SW480 (cell line): Measurements from ENCODE around the gene UPF1.
"Not testable (repeated sequence)": the region's sequence is repeated elsewhere in the genome, so short reads cannot be mapped to it uniquely, and the experiment has no call there.

Experiments used
- DNase-seq: peaks from one replicate; pipeline ENCODE4 v3.0.0-alpha.2; 2016; ENCODE audit warnings: low spot score

UPF1 gene

DNA sequence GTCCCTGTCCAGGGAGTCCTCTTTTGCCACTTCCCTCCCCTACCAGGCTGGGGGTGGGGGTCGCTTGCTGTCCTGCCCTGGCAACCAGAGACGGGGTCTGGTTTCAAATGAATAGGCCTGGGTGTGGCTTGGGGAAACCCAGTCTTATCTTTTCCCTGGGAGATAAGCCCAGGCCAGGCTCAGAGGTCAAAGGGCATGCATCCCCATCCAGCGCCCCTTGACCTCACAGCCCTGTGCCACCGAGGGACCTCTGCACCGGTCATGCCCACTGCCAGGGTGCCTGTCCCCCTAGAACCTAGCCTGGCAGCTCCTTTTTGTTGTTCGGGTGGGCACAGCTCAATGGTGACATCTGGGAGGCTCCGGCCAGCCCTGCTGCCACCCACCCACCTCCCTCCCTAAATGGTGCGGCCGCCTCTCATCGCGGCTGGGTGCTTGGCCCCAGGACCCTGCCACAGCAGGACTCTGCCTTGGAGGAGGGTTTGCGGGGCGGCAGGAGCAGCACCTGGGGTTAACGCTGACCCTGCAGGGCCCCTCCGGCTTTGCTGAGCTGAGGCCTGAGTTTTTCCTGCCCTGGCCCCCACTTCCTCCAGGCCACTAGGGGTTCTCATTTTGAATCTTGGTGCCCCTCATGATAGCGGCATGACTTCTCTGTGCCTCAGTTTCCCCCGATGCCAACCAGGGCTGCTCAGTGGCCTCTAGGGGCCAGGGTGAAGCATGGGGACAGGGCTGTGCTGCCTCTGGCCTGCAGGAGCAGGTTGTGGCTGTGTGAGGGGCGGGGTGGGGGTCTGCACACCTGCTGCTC is 67.0 kb downstream of the UPF1 start:
- no peak for DNase-seq

DNA sequence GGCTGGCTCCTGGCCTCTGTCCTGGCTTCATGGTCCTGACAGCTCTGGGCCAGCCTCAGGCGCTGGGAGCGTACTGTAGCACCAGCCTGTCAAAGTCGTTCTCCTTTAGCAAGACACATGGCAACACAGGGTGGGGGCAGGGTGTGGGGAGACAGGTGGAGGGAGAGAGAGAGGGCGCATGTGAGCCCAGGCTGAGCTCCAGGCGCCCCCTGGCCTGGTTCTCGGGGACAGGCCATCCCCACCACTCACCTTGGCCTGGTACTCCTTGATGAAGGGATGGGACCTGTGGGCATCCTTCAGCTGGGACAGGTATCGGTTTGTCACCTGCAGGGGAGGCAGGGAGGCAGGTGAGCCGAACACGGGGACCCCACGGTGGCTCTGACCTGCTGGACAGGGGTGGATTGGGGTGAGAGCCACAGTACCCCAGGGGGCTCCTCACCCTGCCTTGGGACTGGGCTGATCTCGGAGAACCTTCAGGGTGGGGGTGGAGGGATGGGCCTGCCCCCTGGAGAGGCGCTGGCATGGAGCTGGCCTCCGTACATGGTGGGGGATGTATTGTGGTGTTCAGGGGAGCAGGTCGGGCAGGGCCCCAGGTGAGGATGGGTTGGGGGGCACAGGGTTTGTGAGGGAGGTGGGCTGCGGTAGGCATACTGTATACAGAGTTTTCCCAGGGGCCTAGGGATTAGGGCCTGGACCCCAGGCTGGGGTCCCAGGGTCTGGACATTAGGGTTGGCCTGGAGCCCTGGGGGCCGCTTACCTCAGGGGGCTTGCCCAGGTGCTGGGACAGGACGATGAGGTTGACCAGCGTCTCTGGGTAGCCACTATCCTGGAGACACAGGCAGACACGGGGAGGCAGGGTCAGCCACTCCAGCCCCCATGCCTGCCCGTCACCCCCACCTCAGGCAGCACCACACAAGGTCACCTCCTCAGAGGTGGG is 68.1 kb downstream of the UPF1 start:
- no peak for DNase-seq

DNA sequence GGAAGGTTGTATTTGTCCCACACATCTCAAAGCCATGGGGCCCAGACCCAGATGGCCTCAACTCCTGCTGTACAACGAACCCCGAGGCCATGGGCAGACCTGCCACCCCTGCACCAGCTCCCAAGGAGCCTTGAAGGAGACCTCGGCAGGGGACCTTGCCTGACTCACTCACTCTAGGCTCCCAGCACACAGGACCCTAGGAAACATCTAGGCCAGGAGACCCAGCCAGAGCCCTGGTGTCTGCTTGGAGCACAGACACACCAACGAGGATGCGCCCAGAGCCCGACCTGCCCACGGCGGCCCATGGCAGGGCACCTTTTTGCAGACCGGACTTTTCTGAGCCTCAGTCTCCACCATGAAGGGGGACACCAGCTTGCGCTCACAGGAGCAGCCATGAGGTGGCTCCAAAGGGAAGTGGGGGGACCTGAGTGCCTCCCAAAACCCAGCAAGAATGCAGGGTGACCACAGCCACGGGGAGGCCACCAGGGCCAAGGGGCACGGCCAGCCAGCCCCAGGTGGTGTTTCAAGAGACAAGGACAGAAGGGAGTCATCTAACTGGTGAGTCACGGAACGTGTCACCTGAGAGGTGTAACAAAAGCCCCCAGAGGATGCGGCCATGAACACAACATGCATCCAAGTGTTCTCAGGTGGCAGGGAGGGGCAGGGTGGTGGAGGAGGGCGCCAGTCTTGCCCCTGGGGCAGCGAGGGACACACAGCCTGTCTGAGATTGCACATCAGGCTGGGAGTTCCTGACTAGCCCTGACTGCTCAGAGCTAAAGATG is 69.1 kb downstream of the UPF1 start:
- DNase-seq, result peak; percentile 33

DNA sequence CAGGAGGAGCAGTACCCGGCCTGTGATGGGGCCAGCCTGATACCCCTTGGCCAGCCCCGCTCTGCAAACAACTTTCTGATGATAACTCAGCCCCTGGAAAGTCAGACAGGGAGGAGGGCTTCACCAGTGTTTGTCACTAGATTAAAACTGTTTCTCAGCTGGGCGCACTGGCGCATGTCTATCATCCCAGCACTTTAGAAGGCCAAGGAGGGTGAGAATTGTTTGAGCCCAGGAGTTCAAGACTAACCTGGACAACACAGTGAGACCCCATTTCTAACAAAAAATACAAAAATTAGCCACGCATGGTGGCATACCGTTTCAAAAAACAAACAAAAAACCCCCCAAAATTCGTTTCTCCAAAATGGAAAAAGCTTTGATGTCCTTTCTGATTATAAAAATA is 69.7 kb downstream of the UPF1 start:
- DNase-seq, result no peak

DNA sequence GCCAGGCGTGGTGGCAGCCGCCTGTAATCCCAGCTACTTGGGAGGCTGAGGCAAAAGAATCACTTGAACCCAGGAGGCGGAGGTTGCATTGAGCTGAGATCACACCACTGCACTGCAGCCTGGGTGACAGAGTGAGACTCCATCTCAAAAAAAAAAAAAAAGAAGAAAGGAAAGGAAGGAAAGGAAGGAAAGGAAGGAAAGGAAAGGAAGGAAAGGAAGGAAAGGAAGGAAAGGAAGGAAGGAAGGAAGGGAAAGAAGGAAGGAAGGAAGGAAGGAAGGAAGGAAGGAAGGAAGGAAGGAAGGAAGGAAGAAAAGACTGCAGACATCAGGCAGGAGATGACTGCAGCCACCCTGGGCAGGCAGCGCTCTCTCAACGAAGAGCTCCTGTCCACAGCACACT is 70.8 kb downstream of the UPF1 start:
- not testable (repeated sequence) for DNase-seq

DNA sequence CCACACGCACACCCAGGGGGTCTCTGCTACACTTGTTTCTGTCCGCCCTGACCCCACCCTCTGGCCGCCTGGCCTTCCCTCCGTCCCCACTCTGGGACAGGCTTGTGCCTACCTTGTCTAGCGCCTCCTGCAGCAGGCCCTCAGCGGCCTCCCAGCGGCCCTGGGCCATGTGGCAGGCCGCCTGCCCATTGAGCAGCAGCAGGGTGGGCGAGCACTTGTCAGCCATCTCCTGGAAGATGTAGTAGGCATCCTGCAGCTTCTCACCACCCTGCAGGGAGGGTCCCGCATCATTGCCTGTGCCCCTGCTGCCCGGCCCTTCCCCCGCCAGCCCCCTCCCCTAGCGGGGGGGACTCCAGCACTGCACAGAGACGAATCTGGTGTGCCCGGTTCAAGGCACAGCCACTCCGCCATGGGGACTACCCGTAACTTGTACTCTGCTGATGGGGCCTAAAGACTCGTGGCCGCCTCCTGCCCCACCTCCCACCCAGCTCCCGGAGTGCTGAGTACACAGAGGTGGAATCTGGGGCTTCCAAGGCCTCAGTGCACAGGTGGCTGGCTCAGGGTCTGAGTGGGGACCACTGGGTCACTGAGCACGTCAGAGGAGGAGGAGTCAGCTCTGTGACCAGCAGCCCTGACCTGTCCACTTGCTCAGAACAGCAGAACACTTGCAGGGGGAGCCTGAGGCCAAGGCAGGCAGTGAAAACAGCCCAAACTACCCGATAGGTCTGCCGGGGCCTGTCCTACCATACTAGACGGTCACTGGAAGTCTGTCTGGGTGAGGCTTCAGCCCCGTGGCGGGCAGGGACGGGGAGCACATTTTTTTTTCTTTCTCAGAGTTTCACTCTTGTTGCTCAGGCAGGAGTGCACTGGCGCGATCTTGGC is 71.6 kb downstream of the UPF1 start:
- no peak for DNase-seq

DNA sequence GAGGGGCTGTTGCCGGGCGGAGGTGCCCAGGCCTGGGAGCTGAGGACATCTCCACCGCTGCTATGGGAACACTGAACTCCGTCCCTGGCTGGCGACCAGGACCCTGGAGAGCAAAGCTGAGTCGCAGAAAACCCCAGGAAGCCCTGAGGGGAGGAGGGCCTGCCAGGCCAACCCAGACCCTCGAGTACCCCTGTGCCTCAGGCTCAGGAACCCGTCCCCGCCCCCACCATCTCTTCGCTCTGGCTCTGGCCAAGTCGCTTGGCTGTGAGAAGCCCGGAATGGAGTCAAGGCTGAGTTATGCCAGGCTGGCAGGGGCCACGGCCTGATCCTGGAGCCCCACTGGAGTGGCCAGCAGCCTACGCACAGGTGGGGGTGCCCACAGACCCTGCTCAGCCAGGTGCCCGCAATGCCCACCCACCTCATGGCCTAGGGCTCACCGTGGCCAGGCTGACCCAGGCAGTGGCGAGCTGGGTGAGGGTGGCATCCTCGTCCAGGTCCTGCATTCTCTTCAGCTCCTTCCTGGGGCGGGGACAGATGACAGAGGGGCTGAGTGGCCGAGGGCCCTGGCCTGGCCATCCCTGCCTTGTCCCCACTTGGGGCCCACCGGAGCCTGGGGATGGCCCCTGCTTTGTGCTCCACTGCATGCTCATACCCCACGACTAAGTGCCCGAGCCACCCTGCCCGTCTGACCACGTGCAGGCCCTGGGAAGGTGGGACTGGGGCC is 72.7 kb downstream of the UPF1 start:
- no peak for DNase-seq

DNA sequence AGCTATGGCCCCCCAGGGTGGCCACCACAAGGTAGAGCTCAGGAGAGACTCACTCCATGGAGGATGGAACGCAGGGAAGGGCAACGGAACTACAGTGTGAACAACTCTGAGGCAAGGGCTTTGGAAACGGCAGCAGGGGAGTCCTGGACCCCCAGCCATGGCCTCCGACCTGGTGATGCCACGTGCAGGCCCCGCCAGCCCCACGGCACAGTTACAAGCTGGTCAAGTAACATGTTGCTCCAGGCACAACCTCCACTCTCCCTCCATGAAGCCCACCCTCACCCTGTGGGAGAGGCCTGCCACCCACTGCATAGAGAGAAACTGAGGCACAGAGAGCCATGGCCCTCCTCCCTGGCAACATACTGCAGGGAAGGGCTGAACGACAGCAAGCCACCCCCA is 73.3 kb downstream of the UPF1 start:
- no peak for DNase-seq

DNA sequence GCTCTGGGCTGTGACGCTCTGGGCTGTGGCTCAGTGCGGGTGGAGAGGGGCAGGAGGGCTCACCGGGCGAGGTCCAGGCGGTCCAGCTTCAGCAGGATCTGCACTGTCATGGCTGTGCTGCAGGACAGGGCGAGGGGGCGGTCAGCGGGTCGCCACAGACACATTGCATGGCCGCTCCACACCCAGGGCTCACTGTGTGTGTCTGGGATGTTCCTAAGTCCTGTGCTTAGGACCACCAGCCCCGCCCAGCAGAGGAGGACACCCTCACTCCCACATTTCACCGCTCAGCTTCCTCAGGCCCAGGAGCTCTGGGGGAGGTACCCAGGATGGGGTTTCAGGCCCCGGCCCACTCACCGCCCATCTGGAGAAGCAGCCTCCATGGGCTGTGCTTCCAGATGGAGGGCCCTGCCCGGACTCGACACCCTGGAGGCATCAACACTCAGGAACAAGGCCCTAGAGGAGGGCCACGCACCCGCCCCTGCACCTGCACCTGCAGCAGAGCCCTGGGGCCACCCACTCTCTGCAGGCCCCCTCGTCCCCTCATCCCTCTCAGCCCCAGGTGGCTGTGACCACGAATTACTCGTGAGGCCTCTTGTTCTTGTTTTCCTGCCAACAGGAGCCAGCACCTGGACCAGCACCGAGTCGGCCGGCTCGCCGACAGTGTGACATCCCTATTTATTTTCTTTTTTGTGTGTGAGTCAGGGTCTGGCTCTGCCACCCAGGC is 73.9 kb downstream of the UPF1 start:
- DNase-seq, result no peak

DNA sequence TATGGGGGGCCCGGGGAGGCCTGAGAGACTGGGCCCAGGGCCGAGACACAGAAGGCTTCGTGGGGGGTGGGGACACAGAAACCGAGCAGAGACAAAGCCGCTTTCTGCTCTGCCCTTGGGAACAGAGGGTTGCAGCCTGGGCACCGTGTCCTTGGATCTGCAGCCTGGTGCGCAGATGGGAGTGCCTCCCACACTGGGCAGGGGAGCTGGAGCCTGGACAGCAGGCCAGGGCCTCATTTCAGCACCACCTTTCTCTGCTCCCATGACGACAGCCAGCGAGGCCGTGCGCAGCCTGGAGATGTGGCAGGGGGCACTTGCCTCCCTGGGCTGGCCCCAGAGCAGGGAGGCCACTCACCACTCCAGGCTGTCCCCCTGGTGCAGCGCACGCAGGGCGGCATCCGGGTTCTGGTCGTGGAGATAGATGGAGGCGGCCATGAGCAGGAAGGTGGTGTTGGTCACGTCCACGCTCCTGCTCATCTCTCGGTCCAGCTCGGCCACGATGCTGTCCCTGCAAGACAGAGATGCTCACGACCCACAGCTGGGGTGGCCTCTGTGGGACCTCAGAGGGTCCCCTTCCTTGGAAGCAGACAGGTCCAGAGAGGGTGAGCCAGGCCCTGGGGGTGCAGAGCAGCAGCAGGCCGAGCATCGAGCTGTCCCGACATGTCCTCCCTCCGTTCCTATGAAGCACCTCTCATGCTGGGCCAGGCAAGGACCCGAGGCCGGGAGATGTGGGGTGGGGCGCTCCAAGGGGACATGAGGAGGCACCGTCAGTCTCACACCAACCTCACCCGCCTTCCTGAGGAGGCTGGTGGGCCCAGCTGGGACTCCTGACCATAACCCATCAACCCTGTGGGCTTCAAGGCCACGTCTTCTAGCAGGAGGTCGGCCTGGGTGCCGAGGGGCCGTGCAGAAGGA is 75.1 kb downstream of the UPF1 start:
- DNase-seq, result no peak

DNA sequence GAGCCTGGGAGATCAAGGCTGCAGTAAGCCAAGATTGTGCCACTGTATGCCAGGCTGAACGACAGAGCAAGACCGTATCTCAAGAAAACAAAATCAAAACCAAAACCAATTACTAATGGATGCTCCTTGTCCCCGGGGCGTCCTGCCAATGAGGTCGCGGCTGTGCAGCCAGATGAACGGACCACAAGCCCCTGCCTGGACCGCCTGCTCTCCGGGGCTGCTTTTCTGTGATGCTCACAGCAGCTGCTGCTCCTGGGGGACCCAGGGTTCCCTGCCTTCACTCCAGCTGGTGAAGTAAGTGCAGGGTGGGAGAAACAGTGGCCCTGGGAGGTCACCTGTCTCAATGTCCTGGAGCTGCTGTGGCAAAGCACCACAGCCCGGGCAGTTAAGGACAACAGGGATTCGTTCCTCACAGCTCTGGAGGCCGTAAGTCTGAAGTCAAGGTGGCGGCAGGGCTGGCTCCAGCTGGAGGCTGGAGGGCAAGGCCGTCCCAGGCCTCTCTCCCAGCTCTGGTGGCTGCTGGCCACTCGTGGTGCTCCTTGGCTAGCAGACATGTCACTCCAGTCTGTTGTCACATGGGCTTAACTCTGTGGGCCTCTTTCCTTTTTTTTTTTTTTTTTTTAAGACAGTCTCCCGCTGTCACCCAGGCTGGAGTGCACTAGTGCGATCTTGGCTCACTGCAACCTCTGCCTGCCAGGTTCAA is 77.3 kb downstream of the UPF1 start:
- no peak for DNase-seq

DNA sequence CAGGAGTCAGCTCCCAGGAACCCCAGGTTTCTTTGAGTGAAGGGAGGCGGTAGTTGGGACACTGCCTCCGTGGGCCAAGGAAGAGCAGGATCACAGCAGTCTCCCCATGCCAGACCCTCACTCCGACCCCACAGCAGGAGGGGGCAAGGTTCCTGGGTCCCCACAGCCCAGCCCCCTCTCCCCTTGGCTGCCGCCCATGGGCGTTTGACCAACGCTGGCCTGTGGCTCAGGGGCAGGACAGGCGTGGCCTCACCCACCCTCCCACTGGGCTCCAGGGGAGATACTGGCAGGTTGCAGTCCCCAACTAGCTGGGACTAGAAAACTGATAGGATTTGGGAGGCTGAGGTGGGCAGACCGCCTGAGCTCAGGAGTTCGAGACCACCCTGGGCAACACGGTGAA is 78.3 kb downstream of the UPF1 start:
- no peak for DNase-seq

DNA sequence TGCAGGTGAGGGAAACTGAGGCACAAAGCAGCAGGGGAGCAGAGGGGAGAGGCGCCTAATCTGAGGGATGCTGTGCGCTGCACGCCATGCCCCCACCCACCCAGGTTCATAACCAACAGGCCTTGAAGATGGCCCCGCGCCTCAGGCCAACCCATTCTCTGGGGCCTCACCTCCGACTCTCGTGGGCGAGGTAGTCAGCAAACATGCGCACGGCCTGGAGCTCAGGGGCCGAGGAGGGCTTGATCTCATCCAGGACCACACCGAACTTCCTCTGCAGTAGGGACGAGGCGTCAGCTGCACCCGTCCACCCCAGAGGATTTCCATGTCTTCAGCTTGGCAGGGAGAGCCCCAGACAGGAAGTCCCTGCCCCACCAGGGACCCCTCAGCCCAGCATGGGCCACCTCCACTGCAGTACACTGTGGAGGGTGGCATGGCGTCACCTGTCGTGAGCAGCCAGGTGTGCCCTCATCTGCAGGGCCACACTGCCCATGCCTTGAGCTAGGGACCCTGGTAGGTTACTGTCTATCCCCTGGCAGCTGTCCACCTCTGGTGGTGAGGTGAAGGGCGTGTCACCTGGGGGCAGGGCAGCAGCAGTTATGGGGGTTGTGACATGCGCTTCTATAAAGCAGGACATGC is 79.2 kb downstream of the UPF1 start:
- no peak for DNase-seq

DNA sequence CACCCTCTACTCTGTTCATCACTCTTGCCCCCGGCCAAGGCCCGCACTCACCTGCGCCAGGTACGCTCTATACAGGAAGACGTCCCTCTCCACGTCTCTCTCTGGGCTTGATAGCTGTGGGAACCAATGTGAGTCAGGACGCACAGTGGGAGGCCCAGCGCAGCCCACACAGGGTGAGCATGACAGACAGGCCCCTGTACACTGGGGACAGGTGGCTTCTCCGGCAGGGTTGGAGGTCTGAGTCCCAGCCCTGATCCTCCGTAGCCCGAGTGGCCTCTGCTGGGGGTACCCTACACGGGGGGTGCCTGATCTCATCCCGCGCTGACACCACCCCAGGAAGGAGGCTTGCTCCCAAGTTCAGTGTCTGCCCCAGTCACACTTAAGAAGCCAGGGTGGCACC is 81.2 kb downstream of the UPF1 start:
- DNase-seq, result no peak

DNA sequence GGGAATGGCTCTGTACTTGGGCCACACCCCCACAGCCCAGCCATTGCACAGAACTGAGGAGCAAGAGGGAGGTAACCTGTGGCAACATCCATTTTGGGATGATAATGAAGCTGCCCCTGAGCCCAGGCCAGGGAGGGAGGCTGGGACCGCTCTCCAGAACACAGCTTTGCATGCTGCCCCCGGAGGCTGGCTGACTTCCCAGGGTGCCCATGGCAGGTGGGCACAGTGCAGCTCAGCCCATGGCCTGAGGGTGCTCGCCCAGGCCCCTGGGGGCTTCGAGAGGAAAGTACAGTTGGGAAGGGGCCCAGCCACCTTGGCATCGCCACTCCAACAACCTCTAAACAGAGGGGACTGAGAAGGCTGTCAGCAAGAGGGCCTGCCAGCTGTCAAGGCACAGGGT is 81.7 kb downstream of the UPF1 start:
- DNase-seq, result no peak

DNA sequence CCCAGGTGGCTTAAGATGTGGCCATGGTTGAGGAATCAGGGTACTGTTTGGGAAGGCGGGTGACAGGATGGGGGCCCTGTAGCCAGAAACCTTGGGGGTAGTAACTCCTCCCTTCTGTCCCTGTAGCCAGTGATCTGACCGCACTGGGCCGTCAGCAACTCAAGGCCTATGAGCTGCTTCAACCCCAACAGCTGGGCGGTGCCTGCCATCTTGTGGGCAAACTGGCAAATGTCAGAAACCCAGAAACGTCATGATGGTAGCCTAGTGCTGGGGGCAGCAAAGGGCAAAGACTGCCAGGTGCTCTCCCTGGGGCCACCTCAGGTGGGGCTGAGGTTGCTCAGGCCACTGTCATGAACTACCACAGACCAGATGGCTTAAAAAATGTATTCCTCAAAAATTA is 83.9 kb downstream of the UPF1 start:
- peak; percentile 43 for DNase-seq

DNA sequence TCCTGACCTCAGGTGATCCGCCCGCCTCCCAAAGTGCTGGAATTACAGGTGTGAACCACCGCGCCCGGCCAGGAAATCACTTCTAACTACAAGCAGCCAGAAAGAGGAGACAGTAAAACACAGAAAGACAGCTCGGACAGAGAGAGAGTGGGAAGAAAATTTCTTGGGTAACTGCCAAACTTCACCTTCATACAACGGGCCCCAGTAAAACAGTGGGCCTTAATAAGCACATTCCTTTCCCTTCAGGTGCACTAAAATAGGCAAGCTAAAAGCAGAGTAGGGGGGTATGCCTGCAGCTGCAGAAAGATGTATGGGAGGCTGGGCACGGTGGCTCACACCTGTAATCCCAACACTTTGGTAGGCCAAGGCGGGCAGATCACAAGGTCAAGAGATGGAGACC is 85.8 kb downstream of the UPF1 start:
- DNase-seq, result not testable (repeated sequence)
